GM19351 (cell line): ENCODE data around the gene TAF6L.
A peak's percentile ranks its signal among the peaks of the same experiment; 100 is the strongest.
"Not testable (repeated sequence)": the region's sequence is repeated elsewhere in the genome, so short reads cannot be mapped to it uniquely, and the experiment has no call there.

Experiments
- ATAC-seq: cut with Tn5 transposase; IDR thresholded peaks from one replicate; pipeline ENCODE4 v1.9.1; 2021; ENCODE audit warnings: mild to moderate bottlenecking, moderate library complexity; ENCODE audit not compliant: unreplicated experiment

TAF6L gene

GRCh38 chr11:62771144-62772021 lies at the start of gene TAF6L:
TAF6L (plus strand) TSS chr11:62771396; CDS start chr11:62775784, 4,388 bp downstream.
- peak; percentile 80 for ATAC-seq

GRCh38 chr11:62721994-62722393 lies 49.2 kb upstream of the TAF6L start:
- no peak for ATAC-seq

GRCh38 chr11:62724171-62724570 lies 47.0 kb upstream of the TAF6L start:
- no peak for ATAC-seq

- no peak for ATAC-seq
Observed at GRCh38 chr11:62725646-62726045, 45.5 kb upstream of the TAF6L start.

- no peak for ATAC-seq
Observed at GRCh38 chr11:62726156-62726914, 44.9 kb upstream of the TAF6L start.

GRCh38 chr11:62726915-62727164 lies 44.4 kb upstream of the TAF6L start:
- ATAC-seq = peak; percentile 9

GRCh38 chr11:62727165-62727871 lies 43.9 kb upstream of the TAF6L start, which contains the start of gene HNRNPUL2:
HNRNPUL2 (minus strand) TSS chr11:62727457; CDS start chr11:62727156, 301 bp downstream.
- ATAC-seq = peak; percentile 65

GRCh38 chr11:62727872-62728170 lies 43.4 kb upstream of the TAF6L start:
- peak; percentile 45 for ATAC-seq

- ATAC-seq = no peak
Observed at GRCh38 chr11:62728171-62728988, 42.8 kb upstream of the TAF6L start, which contains the start of gene TTC9C. TTC9C (plus strand) TSS chr11:62728486; CDS start chr11:62728849, 363 bp downstream.

GRCh38 chr11:62730076-62730475 lies 41.1 kb upstream of the TAF6L start:
- not testable (repeated sequence) for ATAC-seq

GRCh38 chr11:62732830-62733229 lies 38.4 kb upstream of the TAF6L start:
- ATAC-seq = no peak

GRCh38 chr11:62737196-62737595 lies 34.0 kb upstream of the TAF6L start:
- no peak for ATAC-seq

- no peak for ATAC-seq
Observed at GRCh38 chr11:62747475-62748160, 23.6 kb upstream of the TAF6L start.

- not testable (repeated sequence) for ATAC-seq
Observed at GRCh38 chr11:62749931-62750330, 21.3 kb upstream of the TAF6L start.

GRCh38 chr11:62752177-62752785 lies 18.9 kb upstream of the TAF6L start:
- no peak for ATAC-seq

GRCh38 chr11:62752994-62753735 lies 18.0 kb upstream of the TAF6L start:
- ATAC-seq = peak; percentile 3

GRCh38 chr11:62753736-62754603 lies 17.2 kb upstream of the TAF6L start, which contains the start of gene ZBTB3:
ZBTB3 (minus strand) TSS chr11:62754160; CDS start chr11:62753664, 496 bp downstream.
- peak; percentile 92 for ATAC-seq

GRCh38 chr11:62755086-62755615 lies 16.0 kb upstream of the TAF6L start:
- ATAC-seq = no peak
